ENCODE results near the gene PCBP2.
"Not testable (repeated sequence)": the region's sequence is repeated elsewhere in the genome, so short reads cannot be mapped to it uniquely, and the experiment has no call there.

The PCBP2 gene

DNA sequence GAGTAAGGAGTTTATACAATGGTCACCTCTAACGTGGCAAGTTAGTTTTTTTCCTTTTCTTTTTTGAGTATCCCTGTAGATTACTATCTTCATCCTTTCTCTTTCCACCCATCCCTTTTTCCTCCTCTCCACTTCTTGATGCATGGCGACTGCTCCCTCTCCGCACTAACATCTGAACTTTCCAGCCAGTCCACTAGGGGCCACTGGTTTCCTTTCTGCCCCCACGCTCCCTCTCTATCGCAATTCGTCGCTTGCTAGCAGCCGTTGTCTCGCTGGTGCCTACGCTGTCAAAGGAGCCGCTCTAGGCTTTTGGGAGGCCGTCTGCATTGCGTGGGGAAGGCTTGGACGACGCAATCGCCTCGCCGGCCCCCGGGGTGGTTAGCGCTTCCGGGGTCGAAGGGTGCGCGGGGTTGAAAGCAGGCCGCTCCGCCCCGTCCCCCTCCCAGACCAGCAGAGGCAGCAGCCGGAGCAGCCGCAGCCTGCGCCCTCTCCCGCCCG lies at the start of gene PCBP2:
PCBP2 (plus strand) TSS at position 442 of the 498 bp plus-strand sequence. CDS start 2,699 bp downstream, outside the sequence.
- peak; percentile 99 for DNase-seq

GRCh38 chr12:53402351-53402750 lies 49.6 kb upstream of the PCBP2 start:
- not testable (repeated sequence) for DNase-seq

- no peak for DNase-seq
These were observed 49.0 kb upstream of the PCBP2 start for GRCh38 chr12:53402871-53403270.

DNA sequence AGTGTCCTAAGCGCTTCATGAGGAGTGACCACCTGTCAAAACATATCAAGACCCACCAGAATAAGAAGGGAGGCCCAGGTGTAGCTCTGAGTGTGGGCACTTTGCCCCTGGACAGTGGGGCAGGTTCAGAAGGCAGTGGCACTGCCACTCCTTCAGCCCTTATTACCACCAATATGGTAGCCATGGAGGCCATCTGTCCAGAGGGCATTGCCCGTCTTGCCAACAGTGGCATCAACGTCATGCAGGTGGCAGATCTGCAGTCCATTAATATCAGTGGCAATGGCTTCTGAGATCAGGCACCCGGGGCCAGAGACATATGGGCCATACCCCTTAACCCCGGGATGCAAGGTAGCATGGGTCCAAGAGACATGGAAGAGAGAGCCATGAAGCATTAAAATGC lies 41.0 kb upstream of the PCBP2 start:
- no peak for DNase-seq

GRCh38 chr12:53413485-53414204 lies 38.3 kb upstream of the PCBP2 start:
- DNase-seq, result no peak

GRCh38 chr12:53414756-53415417 lies 37.0 kb upstream of the PCBP2 start:
- DNase-seq, result no peak

GRCh38 chr12:53415752-53416389 lies 36.0 kb upstream of the PCBP2 start:
- DNase-seq, result not testable (repeated sequence)

DNA sequence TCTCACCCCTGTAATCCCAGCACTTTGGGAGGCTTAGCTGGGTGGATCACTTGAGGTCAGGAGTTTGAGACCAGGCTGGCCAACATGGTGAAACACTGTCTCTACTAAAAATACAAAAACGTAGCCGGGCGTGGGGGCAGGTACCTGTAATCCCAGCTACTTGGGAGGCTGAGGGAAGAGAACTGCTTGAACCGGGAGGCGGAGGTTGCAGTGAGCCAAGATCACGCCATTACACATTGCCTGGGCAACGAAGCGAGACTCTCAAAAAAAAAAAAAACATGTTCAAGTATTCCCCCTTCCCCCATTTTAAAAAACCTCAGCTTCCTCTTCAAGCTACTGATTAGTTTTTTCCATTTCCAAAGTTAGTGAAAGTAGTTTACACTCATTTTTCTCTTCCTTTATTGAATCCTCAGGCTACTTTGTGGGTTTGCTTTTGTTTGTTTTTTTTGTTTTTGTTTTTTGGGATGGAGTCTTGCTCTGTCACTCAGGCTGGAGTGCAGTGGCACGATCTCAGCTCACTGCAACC lies 34.5 kb upstream of the PCBP2 start:
- DNase-seq, result peak; percentile 49 to 52

- no peak for DNase-seq
These were observed 33.7 kb upstream of the PCBP2 start for GRCh38 chr12:53418221-53418620.

GRCh38 chr12:53419756-53420155 lies 32.1 kb upstream of the PCBP2 start:
- DNase-seq, result no peak

DNA sequence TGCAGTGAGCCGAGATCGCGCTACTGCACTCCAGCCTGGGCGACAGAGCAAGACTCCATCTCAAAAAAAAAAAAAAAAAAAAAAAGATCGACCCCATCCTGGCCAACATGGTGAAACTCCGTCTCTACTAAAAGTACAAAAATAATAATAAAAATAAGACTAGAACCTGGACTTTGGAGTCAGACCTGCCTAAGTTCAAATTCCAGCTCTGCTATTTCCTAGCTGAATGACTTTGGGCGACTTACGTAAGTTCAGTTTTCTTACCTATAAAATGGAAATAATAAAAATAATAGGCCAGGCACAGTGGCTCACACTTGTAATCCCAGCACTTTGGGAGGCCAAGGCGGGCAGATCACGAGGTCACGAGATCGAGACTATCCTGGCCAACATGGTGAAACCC lies 29.7 kb upstream of the PCBP2 start:
- DNase-seq, result not testable (repeated sequence)

DNA sequence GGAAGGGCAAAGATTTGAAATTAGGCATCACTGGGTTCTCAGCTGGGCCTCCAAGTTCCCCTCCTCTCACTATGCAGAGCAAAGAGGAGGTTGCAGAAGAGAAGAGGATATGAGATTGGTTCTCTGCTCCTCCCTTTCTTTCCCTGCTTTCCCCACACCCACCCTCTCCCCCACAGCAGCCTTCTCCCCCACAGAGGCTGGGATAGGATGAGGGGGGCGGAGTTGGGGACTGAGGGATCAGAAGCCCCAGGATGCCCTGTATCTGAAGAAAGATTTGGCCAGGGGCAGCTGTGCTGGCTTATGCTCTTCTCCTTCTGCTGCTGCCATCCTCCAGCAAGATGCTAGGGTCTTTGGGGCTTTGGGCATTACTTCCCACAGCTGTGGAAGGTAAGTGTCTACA lies 28.3 kb upstream of the PCBP2 start, which contains the start of gene AMHR2:
AMHR2 (plus strand) TSS at position 259 of the 400 bp plus-strand sequence; CDS start at position 339, 80 bp downstream.
- no peak for DNase-seq

GRCh38 chr12:53424626-53425514 lies 27.0 kb upstream of the PCBP2 start:
- no peak for DNase-seq

GRCh38 chr12:53425515-53426150 lies 26.3 kb upstream of the PCBP2 start:
- no peak for DNase-seq

- no peak for DNase-seq
These were observed 23.9 kb upstream of the PCBP2 start for GRCh38 chr12:53427905-53428594.

DNA sequence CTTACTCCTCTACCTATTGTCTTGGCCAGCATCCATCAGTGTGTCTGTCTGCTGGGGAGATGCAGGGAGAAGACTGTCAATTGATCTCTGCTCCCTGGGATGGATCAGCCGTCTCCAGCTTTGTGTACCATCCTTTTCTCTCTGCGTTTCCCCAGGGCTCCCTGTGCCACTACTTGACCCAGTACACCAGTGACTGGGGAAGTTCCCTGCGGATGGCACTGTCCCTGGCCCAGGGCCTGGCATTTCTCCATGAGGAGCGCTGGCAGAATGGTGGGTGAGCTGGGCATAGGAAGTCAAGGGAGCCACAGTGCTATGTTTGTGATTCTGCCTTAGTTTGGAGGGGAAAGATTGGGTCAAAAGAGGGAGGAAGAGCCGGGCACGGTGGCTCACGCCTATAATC lies 23.2 kb upstream of the PCBP2 start:
- no peak for DNase-seq

GRCh38 chr12:53430116-53430515 lies 21.8 kb upstream of the PCBP2 start:
- DNase-seq, result no peak

GRCh38 chr12:53431187-53431586 lies 20.7 kb upstream of the PCBP2 start:
- DNase-seq, result no peak

DNA sequence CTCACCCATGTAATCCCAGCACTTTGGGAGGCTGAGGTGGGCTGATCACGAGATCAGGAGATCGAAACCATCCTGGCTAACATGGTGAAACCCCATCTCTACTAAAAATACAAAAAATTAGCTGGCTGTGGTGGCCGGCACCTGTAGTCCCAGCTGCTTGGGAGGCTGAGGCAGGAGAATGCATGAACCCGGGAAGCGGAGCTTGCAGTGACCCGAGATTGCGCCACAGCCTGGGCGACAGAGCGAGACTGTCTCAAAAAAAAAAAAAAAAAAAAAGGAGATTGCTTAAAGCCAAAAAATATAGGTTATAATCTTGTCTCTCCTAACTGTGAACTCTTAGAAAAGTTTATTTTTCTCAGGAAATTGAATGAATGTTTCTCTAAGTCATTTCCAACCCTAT lies 16.6 kb upstream of the PCBP2 start:
- DNase-seq, result not testable (repeated sequence)

DNA sequence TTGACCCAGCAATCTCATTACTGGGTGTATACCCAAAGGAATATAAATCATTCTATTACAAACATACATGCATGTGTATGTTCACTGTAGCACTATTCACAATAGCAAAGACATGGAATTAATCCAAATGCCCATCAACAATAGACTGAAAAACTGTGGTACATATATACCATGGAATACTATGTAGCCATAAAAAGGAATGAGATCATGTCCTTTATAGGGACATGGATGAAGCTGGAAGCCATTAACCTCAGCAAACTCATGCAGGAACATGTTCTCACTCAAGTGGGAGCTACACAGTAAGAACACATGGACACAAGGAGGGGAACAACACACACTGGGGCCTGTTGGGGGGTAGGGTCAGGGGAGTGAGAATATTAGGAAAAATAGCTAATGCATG lies 12.3 kb upstream of the PCBP2 start:
- DNase-seq, result not testable (repeated sequence)

Measured in inflammatory macrophage treated with lipopolysaccharide for 1 hour (primary cell).